SW480 (cell line): ENCODE results near the gene CLPX.
A peak's percentile ranks its signal among the peaks of the same experiment; 100 is the strongest.
"Not testable (repeated sequence)": the region's sequence is repeated elsewhere in the genome, so short reads cannot be mapped to it uniquely, and the experiment has no call there.

Experiments
- DNase-seq: peaks from one replicate; pipeline ENCODE4 v3.0.0-alpha.2; 2016; ENCODE audit warnings: low spot score

CLPX gene

GRCh38 chr15:65171428-65171827 is 13.7 kb downstream of the CLPX start:
- DNase-seq: no peak

- DNase-seq: no peak
Observed at GRCh38 chr15:65165875-65166274, 19.3 kb downstream of the CLPX start.

GRCh38 chr15:65164139-65164538 is 21.0 kb downstream of the CLPX start:
- DNase-seq: no peak

GRCh38 chr15:65163041-65163440 is 22.1 kb downstream of the CLPX start:
- DNase-seq: no peak

GRCh38 chr15:65156692-65157091 is 28.4 kb downstream of the CLPX start:
- DNase-seq: no peak

- no peak for DNase-seq
Observed at GRCh38 chr15:65154720-65155119, 30.4 kb downstream of the CLPX start.

GRCh38 chr15:65147902-65148301 is 37.2 kb downstream of the CLPX start:
- DNase-seq: no peak

- no peak for DNase-seq
Observed at GRCh38 chr15:65146438-65146837, 38.7 kb downstream of the CLPX start.

- DNase-seq: not testable (repeated sequence)
Observed at GRCh38 chr15:65138631-65139030, 46.5 kb downstream of the CLPX start.

- DNase-seq: not testable (repeated sequence)
Observed at GRCh38 chr15:65137893-65138292, 47.2 kb downstream of the CLPX start.

GRCh38 chr15:65137089-65137488 is 48.1 kb downstream of the CLPX start:
- DNase-seq: not testable (repeated sequence)

- DNase-seq: no peak
Observed at GRCh38 chr15:65134538-65134937, 50.6 kb downstream of the CLPX start.

- DNase-seq: peak; percentile 92
Observed at GRCh38 chr15:65133548-65134200, 51.5 kb downstream of the CLPX start, which contains the start of gene PDCD7. Gene PDCD7, minus strand, starts transcription at chr15:65133808. Its CDS starts 27 bp downstream, at chr15:65133781.

- peak; percentile 39 for DNase-seq
Observed at GRCh38 chr15:65132878-65133547, 52.1 kb downstream of the CLPX start.

GRCh38 chr15:65130941-65131340 is 54.2 kb downstream of the CLPX start:
- DNase-seq: no peak

GRCh38 chr15:65115542-65115941 is 69.6 kb downstream of the CLPX start:
- no peak for DNase-seq

GRCh38 chr15:65115086-65115485 is 70.1 kb downstream of the CLPX start, which contains the start of gene UBAP1L:
Gene UBAP1L, minus strand, starts transcription at chr15:65115200. Its CDS starts 8,985 bp downstream, at chr15:65106215.
- DNase-seq: no peak

- no peak for DNase-seq
Observed at GRCh38 chr15:65110676-65111292, 74.4 kb downstream of the CLPX start.

- DNase-seq: no peak
Observed at GRCh38 chr15:65106011-65106590, 79.0 kb downstream of the CLPX start.

GRCh38 chr15:65105038-65105437 is 80.1 kb downstream of the CLPX start:
- DNase-seq: no peak

- no peak for DNase-seq
Observed at GRCh38 chr15:65102912-65103311, 82.2 kb downstream of the CLPX start.

- no peak for DNase-seq
Observed at GRCh38 chr15:65101891-65102708, 83.0 kb downstream of the CLPX start.
